HEK293 (cell line): ENCODE results near the gene CENPN.

Source experiments
- GLI2 ChIP-seq: fragments of 450-650 bp; formaldehyde crosslinking; IDR thresholded peaks from 2 replicates; pipeline ENCODE4; 2017; ENCODE audit warnings: missing biosample characterization, missing genetic modification characterization, low read depth, borderline replicate concordance
- GLIS2 ChIP-seq: fragments of 450-650 bp; formaldehyde crosslinking; IDR thresholded peaks from 2 replicates; pipeline ENCODE4 v1.5.1; 2016; ENCODE audit warnings: missing biosample characterization, missing genetic modification characterization
- ZNF549 ChIP-seq: fragments of 450-650 bp; IDR thresholded peaks from 2 replicates; pipeline ENCODE4 v1.5.1; 2018; ENCODE audit warnings: missing biosample characterization, missing genetic modification characterization, mild to moderate bottlenecking, inconsistent platforms, moderate library complexity
- TF ChIP-seq, protein P1 (sequence below): fragments of 450-650 bp; formaldehyde crosslinking; IDR thresholded peaks from 2 replicates; pipeline ENCODE4 v1.5.1; 2016; ENCODE audit warnings: missing biosample characterization, missing genetic modification characterization, low read depth
- TF ChIP-seq, protein P2 (sequence below): fragments of 450-650 bp; formaldehyde crosslinking; IDR thresholded peaks from 2 replicates; pipeline ENCODE4 v1.5.1; 2016; ENCODE audit warnings: missing biosample characterization, missing genetic modification characterization
- TF ChIP-seq, protein P3 (sequence below): fragments of 450-650 bp; formaldehyde crosslinking; IDR thresholded peaks from 2 replicates; pipeline ENCODE4 v1.5.1; 2017; ENCODE audit warnings: missing biosample characterization, missing genetic modification characterization

DNA sequence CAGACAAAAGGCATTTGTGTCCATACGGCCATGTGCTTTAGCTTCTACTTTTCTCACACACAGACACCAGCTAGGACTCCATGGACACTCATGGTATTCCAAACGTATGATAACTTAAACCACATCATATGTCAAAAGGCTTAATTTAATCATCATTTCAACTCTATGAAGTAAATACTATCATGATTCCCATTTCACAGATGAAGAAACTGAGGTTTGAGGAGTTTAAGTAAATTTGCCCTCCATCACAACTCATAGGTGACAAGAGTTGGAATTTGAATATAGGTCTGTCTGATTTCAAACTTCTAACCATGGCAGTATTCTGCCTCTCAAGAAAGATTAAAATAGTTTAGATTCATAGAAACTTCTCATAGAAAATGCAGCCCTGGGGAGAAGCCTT lies 44.1 kb upstream of the CENPN start:
- TF ChIP-seq, protein P1, sequence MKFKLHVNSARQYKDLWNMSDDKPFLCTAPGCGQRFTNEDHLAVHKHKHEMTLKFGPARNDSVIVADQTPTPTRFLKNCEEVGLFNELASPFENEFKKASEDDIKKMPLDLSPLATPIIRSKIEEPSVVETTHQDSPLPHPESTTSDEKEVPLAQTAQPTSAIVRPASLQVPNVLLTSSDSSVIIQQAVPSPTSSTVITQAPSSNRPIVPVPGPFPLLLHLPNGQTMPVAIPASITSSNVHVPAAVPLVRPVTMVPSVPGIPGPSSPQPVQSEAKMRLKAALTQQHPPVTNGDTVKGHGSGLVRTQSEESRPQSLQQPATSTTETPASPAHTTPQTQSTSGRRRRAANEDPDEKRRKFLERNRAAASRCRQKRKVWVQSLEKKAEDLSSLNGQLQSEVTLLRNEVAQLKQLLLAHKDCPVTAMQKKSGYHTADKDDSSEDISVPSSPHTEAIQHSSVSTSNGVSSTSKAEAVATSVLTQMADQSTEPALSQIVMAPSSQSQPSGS (tag by site-specific recombination): no peak
- TF ChIP-seq, protein P2, sequence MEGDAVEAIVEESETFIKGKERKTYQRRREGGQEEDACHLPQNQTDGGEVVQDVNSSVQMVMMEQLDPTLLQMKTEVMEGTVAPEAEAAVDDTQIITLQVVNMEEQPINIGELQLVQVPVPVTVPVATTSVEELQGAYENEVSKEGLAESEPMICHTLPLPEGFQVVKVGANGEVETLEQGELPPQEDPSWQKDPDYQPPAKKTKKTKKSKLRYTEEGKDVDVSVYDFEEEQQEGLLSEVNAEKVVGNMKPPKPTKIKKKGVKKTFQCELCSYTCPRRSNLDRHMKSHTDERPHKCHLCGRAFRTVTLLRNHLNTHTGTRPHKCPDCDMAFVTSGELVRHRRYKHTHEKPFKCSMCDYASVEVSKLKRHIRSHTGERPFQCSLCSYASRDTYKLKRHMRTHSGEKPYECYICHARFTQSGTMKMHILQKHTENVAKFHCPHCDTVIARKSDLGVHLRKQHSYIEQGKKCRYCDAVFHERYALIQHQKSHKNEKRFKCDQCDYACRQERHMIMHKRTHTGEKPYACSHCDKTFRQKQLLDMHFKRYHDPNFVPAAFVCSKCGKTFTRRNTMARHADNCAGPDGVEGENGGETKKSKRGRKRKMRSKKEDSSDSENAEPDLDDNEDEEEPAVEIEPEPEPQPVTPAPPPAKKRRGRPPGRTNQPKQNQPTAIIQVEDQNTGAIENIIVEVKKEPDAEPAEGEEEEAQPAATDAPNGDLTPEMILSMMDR: no peak
- TF ChIP-seq, protein P3, sequence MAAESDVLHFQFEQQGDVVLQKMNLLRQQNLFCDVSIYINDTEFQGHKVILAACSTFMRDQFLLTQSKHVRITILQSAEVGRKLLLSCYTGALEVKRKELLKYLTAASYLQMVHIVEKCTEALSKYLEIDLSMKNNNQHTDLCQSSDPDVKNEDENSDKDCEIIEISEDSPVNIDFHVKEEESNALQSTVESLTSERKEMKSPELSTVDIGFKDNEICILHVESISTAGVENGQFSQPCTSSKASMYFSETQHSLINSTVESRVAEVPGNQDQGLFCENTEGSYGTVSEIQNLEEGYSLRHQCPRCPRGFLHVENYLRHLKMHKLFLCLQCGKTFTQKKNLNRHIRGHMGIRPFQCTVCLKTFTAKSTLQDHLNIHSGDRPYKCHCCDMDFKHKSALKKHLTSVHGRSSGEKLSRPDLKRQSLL (tag by site-specific recombination): no peak
- no peak for TF ChIP-seq GLI2 (tag by site-specific recombination)
- TF ChIP-seq GLIS2 (tag by site-specific recombination): no peak
- TF ChIP-seq ZNF549 (tag by site-specific recombination): no peak
